HG02870 (cell line): ENCODE data around the gene ZNF418.

Experiments used
- ATAC-seq: cut with Tn5 transposase; IDR thresholded peaks from one replicate; pipeline ENCODE4 v1.9.1; 2021; ENCODE audit warnings: mild to moderate bottlenecking, moderate library complexity; ENCODE audit not compliant: unreplicated experiment

Gene ZNF418

GRCh38 chr19:57934820-57935665, at the start of gene ZNF418:
Gene ZNF418, minus strand, starts transcription at chr19:57935402. Its CDS starts 1,580 bp downstream, at chr19:57933822.
- ATAC-seq, result no peak

- no peak for ATAC-seq
Observed at GRCh38 chr19:57978586-57979289, 43.5 kb upstream of the ZNF418 start.

- no peak for ATAC-seq
Observed at GRCh38 chr19:57974434-57974833, 39.2 kb upstream of the ZNF418 start, which contains the start of gene C19orf18. Gene C19orf18, minus strand, starts transcription at chr19:57974534. Its CDS starts 102 bp downstream, at chr19:57974432.

- ATAC-seq, result no peak
Observed at GRCh38 chr19:57964761-57965160, 29.6 kb upstream of the ZNF418 start.

- no peak for ATAC-seq
Observed at GRCh38 chr19:57961785-57962184, 26.6 kb upstream of the ZNF418 start.

- ATAC-seq, result no peak
Observed at GRCh38 chr19:57954996-57955395, 19.8 kb upstream of the ZNF418 start.

GRCh38 chr19:57949702-57950101, 14.5 kb upstream of the ZNF418 start:
- no peak for ATAC-seq

- ATAC-seq, result no peak
Observed at GRCh38 chr19:57949296-57949695, 14.1 kb upstream of the ZNF418 start.

GRCh38 chr19:57947419-57948134, 12.4 kb upstream of the ZNF418 start, which contains the start of gene ZNF256:
Gene ZNF256, minus strand, starts transcription at chr19:57947706. Its CDS starts 232 bp downstream, at chr19:57947474.
- ATAC-seq, result peak; percentile 94

GRCh38 chr19:57947088-57947418, 11.9 kb upstream of the ZNF418 start:
- no peak for ATAC-seq

- no peak for ATAC-seq
Observed at GRCh38 chr19:57946316-57946715, 11.1 kb upstream of the ZNF418 start.

GRCh38 chr19:57941593-57941992, 6.4 kb upstream of the ZNF418 start:
- ATAC-seq, result no peak

- ATAC-seq, result no peak
Observed at GRCh38 chr19:57935731-57936130, 529 bp upstream of the ZNF418 start.

- no peak for ATAC-seq
Observed at GRCh38 chr19:57927587-57927986, 7.6 kb downstream of the ZNF418 start.

GRCh38 chr19:57916168-57916995, 18.8 kb downstream of the ZNF418 start, which contains the start of gene ZNF417:
Gene ZNF417, minus strand, starts transcription at chr19:57916592. Its CDS starts 181 bp downstream, at chr19:57916411.
- ATAC-seq, result peak; percentile 99

GRCh38 chr19:57914531-57914930, 20.7 kb downstream of the ZNF418 start:
- ATAC-seq, result no peak

- ATAC-seq, result no peak
Observed at GRCh38 chr19:57907394-57907793, 27.8 kb downstream of the ZNF418 start.

GRCh38 chr19:57905258-57905657, 29.9 kb downstream of the ZNF418 start:
- no peak for ATAC-seq

GRCh38 chr19:57903618-57904184, 31.5 kb downstream of the ZNF418 start:
- no peak for ATAC-seq

GRCh38 chr19:57900311-57900710, 34.9 kb downstream of the ZNF418 start:
- no peak for ATAC-seq
